ENCODE measurements around the gene LCT. TPM values are rescaled to one million over a fixed set of nuclear protein-coding genes. Genes with fewer than 3 reads are reported as not detected.

The LCT gene
- total and polyA plus RNA-seq, 9 of the 15 experiments (the other 6 are each of a cell fraction or from before 2014, with no cell fraction given) = 0.01 to 0.04 (median 0.03) TPM; not detected in 4

DNA sequence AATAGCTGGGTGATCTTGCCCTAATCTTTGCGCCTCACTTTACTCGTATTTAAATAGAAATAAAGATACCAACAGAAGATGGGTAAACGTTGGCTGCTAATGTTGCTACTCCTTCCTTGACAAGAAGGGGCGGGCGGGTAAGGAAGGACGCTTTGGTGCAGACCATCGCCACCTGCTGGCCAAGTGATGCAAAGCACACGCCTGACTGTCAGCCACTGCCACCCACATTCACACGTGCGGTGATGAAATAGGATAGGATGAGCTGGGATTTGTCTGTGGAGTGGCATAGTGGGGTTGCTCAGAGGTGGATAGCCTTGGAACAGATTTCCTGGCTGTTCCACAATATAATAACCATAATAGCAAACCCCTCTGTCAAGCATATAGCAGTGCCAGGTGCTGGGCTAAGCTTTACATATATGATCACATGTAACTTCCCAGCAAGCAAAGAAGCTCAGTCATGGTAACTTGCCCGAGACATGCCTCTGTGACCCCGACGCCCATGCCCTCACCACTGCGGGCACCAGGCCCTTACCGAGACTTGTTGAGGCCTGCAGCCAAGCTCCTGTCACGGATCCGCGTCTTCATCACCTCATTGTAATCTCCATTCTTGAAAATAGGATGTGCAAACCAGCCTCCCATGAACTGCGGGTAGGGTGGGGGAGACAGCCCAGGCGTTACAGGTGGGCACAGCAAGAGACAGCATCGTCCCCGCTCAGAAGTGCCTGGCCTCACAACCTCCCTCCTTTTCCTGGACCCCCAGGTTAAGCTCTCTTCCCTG lies 39.3 kb downstream of the LCT start (continued):
- TF ChIP-seq, protein P1, sequence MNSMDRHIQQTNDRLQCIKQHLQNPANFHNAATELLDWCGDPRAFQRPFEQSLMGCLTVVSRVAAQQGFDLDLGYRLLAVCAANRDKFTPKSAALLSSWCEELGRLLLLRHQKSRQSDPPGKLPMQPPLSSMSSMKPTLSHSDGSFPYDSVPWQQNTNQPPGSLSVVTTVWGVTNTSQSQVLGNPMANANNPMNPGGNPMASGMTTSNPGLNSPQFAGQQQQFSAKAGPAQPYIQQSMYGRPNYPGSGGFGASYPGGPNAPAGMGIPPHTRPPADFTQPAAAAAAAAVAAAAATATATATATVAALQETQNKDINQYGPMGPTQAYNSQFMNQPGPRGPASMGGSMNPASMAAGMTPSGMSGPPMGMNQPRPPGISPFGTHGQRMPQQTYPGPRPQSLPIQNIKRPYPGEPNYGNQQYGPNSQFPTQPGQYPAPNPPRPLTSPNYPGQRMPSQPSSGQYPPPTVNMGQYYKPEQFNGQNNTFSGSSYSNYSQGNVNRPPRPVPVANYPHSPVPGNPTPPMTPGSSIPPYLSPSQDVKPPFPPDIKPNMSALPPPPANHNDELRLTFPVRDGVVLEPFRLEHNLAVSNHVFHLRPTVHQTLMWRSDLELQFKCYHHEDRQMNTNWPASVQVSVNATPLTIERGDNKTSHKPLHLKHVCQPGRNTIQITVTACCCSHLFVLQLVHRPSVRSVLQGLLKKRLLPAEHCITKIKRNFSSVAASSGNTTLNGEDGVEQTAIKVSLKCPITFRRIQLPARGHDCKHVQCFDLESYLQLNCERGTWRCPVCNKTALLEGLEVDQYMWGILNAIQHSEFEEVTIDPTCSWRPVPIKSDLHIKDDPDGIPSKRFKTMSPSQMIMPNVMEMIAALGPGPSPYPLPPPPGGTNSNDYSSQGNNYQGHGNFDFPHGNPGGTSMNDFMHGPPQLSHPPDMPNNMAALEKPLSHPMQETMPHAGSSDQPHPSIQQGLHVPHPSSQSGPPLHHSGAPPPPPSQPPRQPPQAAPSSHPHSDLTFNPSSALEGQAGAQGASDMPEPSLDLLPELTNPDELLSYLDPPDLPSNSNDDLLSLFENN (IDR thresholded peaks at IDR 0.05; ENCODE audit: low read depth in 2 of 2, low read length in 2 of 2) = no peak
- TF ChIP-seq NBN (IDR thresholded peaks at IDR 0.05; ENCODE audit: low read depth) = no peak
- TF ChIP-seq CEBPG (CRISPR knock-in tag; IDR thresholded peaks at IDR 0.05) = peak; percentile 60; the same call in 1 of the 2 replicates
- TF ChIP-seq CEBPG (tag; conservative IDR thresholded peaks at IDR 0.05 in 1 of 2, IDR thresholded peaks at IDR 0.05 in 1 of 2) = peak; percentile 82 to 84
- TF ChIP-seq LEF1 (IDR thresholded peaks at IDR 0.05) = peak; percentile 66
- TF ChIP-seq RBM17 (IDR thresholded peaks at IDR 0.05; ENCODE audit: borderline replicate concordance, low read depth, low read length) = no peak
- TF ChIP-seq SMC3 (conservative IDR thresholded peaks at IDR 0.05; ENCODE audit: insufficient read depth, low read depth, low read length) = peak; percentile 78
- TF ChIP-seq ETV6 (IDR thresholded peaks at IDR 0.05; ENCODE audit: borderline replicate concordance in 1 of 2, low read depth in 2 of 2, low read length in 1 of 2) = no peak
- no peak for TF ChIP-seq ETV6 (CRISPR knock-in tag; IDR thresholded peaks at IDR 0.05; ENCODE audit: borderline replicate concordance)
- TF ChIP-seq CHCHD3 (CRISPR knock-in tag; IDR thresholded peaks at IDR 0.05) = no peak
- TF ChIP-seq HOXB6 (CRISPR knock-in tag; IDR thresholded peaks at IDR 0.05; ENCODE audit: borderline replicate concordance) = no peak
- peak; percentile 77 for TF ChIP-seq CREM (IDR thresholded peaks at IDR 0.05; ENCODE audit: low read depth)
- no peak for TF ChIP-seq DACH1 (IDR thresholded peaks at IDR 0.05; ENCODE audit: partially characterized antibody)
- TF ChIP-seq RB1 (IDR thresholded peaks at IDR 0.05; ENCODE audit: low read depth) = 0 out of 2 replicates have a peak, but pooled peaks have one; percentile 34
- TF ChIP-seq GTF2F1 (IDR thresholded peaks at IDR 0.05; ENCODE audit: low read depth, low read length) = no peak
- TF ChIP-seq ATF7 (IDR thresholded peaks at IDR 0.05) = no peak; the same call in 1 of the 2 replicates
- TF ChIP-seq NCOA4 (IDR thresholded peaks at IDR 0.05; ENCODE audit: partially characterized antibody) = no peak
- TF ChIP-seq NFATC3 (IDR thresholded peaks at IDR 0.05) = no peak
- no peak for TF ChIP-seq CREB1 (IDR thresholded peaks at IDR 0.05)
- 0 out of 2 replicates have a peak, but pooled peaks have one; percentile 28 for TF ChIP-seq CREB1 (CRISPR knock-in tag; IDR thresholded peaks at IDR 0.05)
- TF ChIP-seq KDM4B (IDR thresholded peaks at IDR 0.05; ENCODE audit: borderline replicate concordance in 2 of 2, low read depth in 1 of 2) = 0 out of 4 replicates have a peak, but pooled peaks of 1 of the 2 experiments have one; percentile 26
- TF ChIP-seq EP400 (IDR thresholded peaks at IDR 0.05) = peak; percentile 56; the same call in 1 of the 2 replicates
- peak; percentile 88 for TF ChIP-seq CEBPB (tag; IDR thresholded peaks at IDR 0.05)
- TF ChIP-seq MTA3 (IDR thresholded peaks at IDR 0.05; ENCODE audit: borderline replicate concordance) = no peak
- TF ChIP-seq ZNF3 (CRISPR knock-in tag; IDR thresholded peaks at IDR 0.05) = no peak
- no peak for TF ChIP-seq POLR2H (tag; IDR thresholded peaks at IDR 0.05; ENCODE audit: low read depth)
- TF ChIP-seq MYC (IDR thresholded peaks at IDR 0.05; ENCODE audit: low read depth, low read length) = peak; percentile 72
- no peak for TF ChIP-seq MYC (CRISPR knock-in tag; IDR thresholded peaks at IDR 0.05; ENCODE audit: borderline replicate concordance, low read depth)

Measured in K562 (cell line).